HepG2 (cell line): Measurements from ENCODE around the gene C1R. TPM values are rescaled to one million over a fixed set of nuclear protein-coding genes. Genes with fewer than 3 reads are reported as not detected.

Source experiments
- ATAC-seq: fragments of 200-7000 bp; cut with Tn5 transposase; 3 replicates; pipeline ENCODE4 v1.9.1; 2020; ENCODE audit warnings: mild to moderate bottlenecking, moderate library complexity
- BruUV-seq: library from RNA; stranded (reverse); fragments of 400-500 nt; replicated peaks from 2 replicates; lab custom pipeline; 2021; lab: Mats Ljungman, UMichigan
- CTCF ChIA-PET: fragments of 300-600 bp; formaldehyde crosslinking; extraction: SDS; loops from one replicate; lab custom pipeline; 2021; ENCODE audit warnings: low total read pairs, inconsistent platforms, low intra/inter-chr PET ratio; lab: Yijun Ruan, JAX
- POLR2A ChIA-PET: fragments of 350-600 bp; sonication (Branson Sonifier 250); formaldehyde crosslinking; loops from one replicate; lab custom pipeline; 2020; ENCODE audit warnings: antibody characterized with exemption, inconsistent platforms; lab: Yijun Ruan, JAX
- DNase-seq: peaks from one replicate; pipeline ENCODE4 v3.0.0-alpha.2; 2015; ENCODE audit warnings: low spot score
- FAIRE-seq: peaks from 3 replicates; lab custom pipeline; 2011; peaks lifted over from hg19 to GRCh38; lab: Jason Lieb, UNC
- H2AFZ ChIP-seq: one replicate; pipeline ENCODE4 v1.6.1; 2011; ENCODE audit warnings: low read length, inconsistent platforms
- H3K27ac ChIP-seq: fragments of 300-600 bp; 3 replicates; pipeline ENCODE4 v1.8.0; 2011; ENCODE audit warnings: mixed run types, mild to moderate bottlenecking, mixed read lengths, low read length, inconsistent platforms; ENCODE audit not compliant: insufficient read depth; ENCODE audit errors: extremely low read length
- H3K27me3 ChIP-seq, 2 experiments: fragments of 200-600 bp in 1 of 2; 2 replicates in 1 of 2; 3 replicates in 1 of 2; pipeline versions ENCODE4 v1.6.0 to v1.8.0; 2011; ENCODE audit warnings: low read length in 2 of 2, mild to moderate bottlenecking in 2 of 2, moderate library complexity in 2 of 2, inconsistent platforms in 1 of 2; ENCODE audit not compliant: insufficient read depth in 2 of 2, control insufficient read depth in 1 of 2
- H3K36me3 ChIP-seq, 2 experiments: fragments of 200-600 bp in 1 of 2; replicated peaks in 1 of 2; 2 replicates in 1 of 2; 3 replicates in 1 of 2; pipeline versions ENCODE4 v1.5.1 to v1.8.0; 2011; ENCODE audit warnings: low read length in 2 of 2, inconsistent platforms in 1 of 2; ENCODE audit not compliant: insufficient read depth in 2 of 2, control insufficient read depth in 1 of 2
- H3K4me1 ChIP-seq: 2 replicates; pipeline ENCODE4 v1.5.1; 2012; ENCODE audit warnings: low read length, inconsistent platforms; ENCODE audit not compliant: insufficient read depth
- H3K4me2 ChIP-seq: 2 replicates; pipeline ENCODE4 v1.6.0; 2011; ENCODE audit warnings: low read depth, low read length, inconsistent platforms
- H3K4me3 ChIP-seq, 3 experiments: fragments of 200-600 bp in 1 of 3; sonication (generic), shearing (Covaris generic) in 1 of 3; replicated peaks in 1 of 3; 2 replicates each; pipeline ENCODE4 v1.5.1; 2011 to 2016; ENCODE audit warnings: low read length in 3 of 3, inconsistent platforms in 2 of 3, low read depth in 2 of 3, mild to moderate bottlenecking in 2 of 3, control low read depth in 1 of 3, mixed read lengths in 1 of 3; ENCODE audit not compliant: insufficient read depth in 1 of 3
- H3K79me2 ChIP-seq: one replicate; pipeline ENCODE4 v1.6.1; 2011; ENCODE audit warnings: low read length, inconsistent platforms; ENCODE audit not compliant: insufficient read depth
- H3K9ac ChIP-seq: 2 replicates; pipeline ENCODE4 v1.6.0; 2011; ENCODE audit warnings: mild to moderate bottlenecking, low read depth, low read length, inconsistent platforms; ENCODE audit not compliant: insufficient read depth
- H3K9me3 ChIP-seq: 2 replicates; pipeline ENCODE4 v1.5.1; 2012; ENCODE audit warnings: mild to moderate bottlenecking, low read length
- H4K20me1 ChIP-seq: 2 replicates; pipeline ENCODE4 v1.6.0; 2011; ENCODE audit warnings: inconsistent platforms, mild to moderate bottlenecking, low read length, moderate library complexity; ENCODE audit not compliant: insufficient read depth
- BRCA1 ChIP-seq: sonication (generic); formaldehyde crosslinking; IDR thresholded peaks from 2 replicates; pipeline ENCODE4 v1.4.0; 2020; ENCODE audit warnings: missing genetic modification reagents
- GMEB1 ChIP-seq: sonication (generic); formaldehyde crosslinking; IDR thresholded peaks from 2 replicates; pipeline ENCODE4 v1.5.1; 2020; ENCODE audit warnings: missing genetic modification reagents, mild to moderate bottlenecking, borderline replicate concordance
- KDM5A ChIP-seq: fragments of 200-600 bp; sonication (generic); IDR thresholded peaks from 2 replicates; pipeline ENCODE4 v1.7.0; 2018; ENCODE audit warnings: antibody characterized with exemption, mild to moderate bottlenecking, low read length, borderline replicate concordance
- KLF12 ChIP-seq: sonication (generic); formaldehyde crosslinking; IDR thresholded peaks from 2 replicates; pipeline ENCODE4 v1.4.0; 2020; ENCODE audit warnings: missing genetic modification reagents, borderline replicate concordance
- POLR2AphosphoS5 ChIP-seq: IDR thresholded peaks from 2 replicates; pipeline ENCODE4 v1.6.1; 2012; ENCODE audit warnings: low read depth, low read length
- PTBP1 ChIP-seq: fragments of 200-400 bp; formaldehyde crosslinking; IDR thresholded peaks from 2 replicates; pipeline ENCODE4 v1.6.1; 2018; ENCODE audit warnings: low read length, low read depth; ENCODE audit not compliant: poor library complexity, severe bottlenecking
- RXRB ChIP-seq: IDR thresholded peaks from 2 replicates; pipeline ENCODE4 v1.6.1; 2016; ENCODE audit warnings: borderline replicate concordance, missing genetic modification reagents, missing compliant biosample characterization
- ZNF292 ChIP-seq: sonication (generic); formaldehyde crosslinking; IDR thresholded peaks from 2 replicates; pipeline ENCODE4 v1.8.1; 2022; ENCODE audit warnings: mild to moderate bottlenecking, low read depth, missing genetic modification reagents, borderline replicate concordance
- ZNF646 ChIP-seq: sonication (generic); formaldehyde crosslinking; IDR thresholded peaks from 2 replicates; pipeline ENCODE4 v1.9.0; 2021; ENCODE audit warnings: mild to moderate bottlenecking, missing genetic modification reagents
- WGBS: methylation state at CpG from one replicate; pipeline ENCODE4 v1.1.6; 2017; ENCODE audit warnings: low lambda C conversion rate; 5-methylcytosine and 5-hydroxymethylcytosine counted together
- in situ Hi-C: cut with HindIII; loops from 2 replicates; pipeline ENCODE4 v1.10.0; 2017; ENCODE audit warnings: low pct_unique_long_range_greater_than_20kb; ENCODE audit not compliant: extremely low pct_ligation_motif_present
- intact Hi-C: fragments of 100-400 bp; cut with micrococcal nuclease; formaldehyde crosslinking; loops from one replicate; pipeline ENCODE4 v1.10.0; 2022; ENCODE audit not compliant: unreplicated experiment
- polyA plus RNA-seq, 8 experiments: library from polyadenylated mRNA; depleted of rRNA in 3 of 8; stranded (reverse) in 7 of 8; unstranded in 1 of 8; fragments of >200 nt; fragmentation: Illumina TruSeq in 4 of 8; extraction: Trizol in 4 of 8; gene quantifications; 2 replicates each; pipeline versions ENCODE4 v1.2.1 to v1.2.3, GENCODE V29; 2011 to 2016; ENCODE audit warnings: low read depth in 4 of 8, missing spikeins in 1 of 8, mixed read lengths in 1 of 8; ENCODE audit not compliant: insufficient read depth in 1 of 8
- total RNA-seq, 5 experiments: library from RNA; depleted of rRNA; stranded (reverse); fragments of >200 nt; fragmentation: Illumina TruSeq; extraction: Trizol; gene quantifications; 2 replicates each; pipeline ENCODE4 v1.2.3, GENCODE V29; 2016; ENCODE audit warnings: low read depth in 1 of 5
- TF ChIP-seq, protein P1 (sequence below): sonication (generic); formaldehyde crosslinking; IDR thresholded peaks from 2 replicates; pipeline ENCODE4 v1.4.0; 2020; ENCODE audit warnings: missing genetic modification reagents
- TF ChIP-seq, protein P2 (sequence below): sonication (generic); formaldehyde crosslinking; IDR thresholded peaks from 2 replicates; pipeline ENCODE4 v1.4.0; 2020; ENCODE audit warnings: mild to moderate bottlenecking, missing genetic modification reagents

The C1R gene
- total and polyA plus RNA-seq, 2 of the 13 experiments (the other 11 are each of a cell fraction or from before 2014, with no cell fraction given), result 3.5 to 6.5 TPM

DNA sequence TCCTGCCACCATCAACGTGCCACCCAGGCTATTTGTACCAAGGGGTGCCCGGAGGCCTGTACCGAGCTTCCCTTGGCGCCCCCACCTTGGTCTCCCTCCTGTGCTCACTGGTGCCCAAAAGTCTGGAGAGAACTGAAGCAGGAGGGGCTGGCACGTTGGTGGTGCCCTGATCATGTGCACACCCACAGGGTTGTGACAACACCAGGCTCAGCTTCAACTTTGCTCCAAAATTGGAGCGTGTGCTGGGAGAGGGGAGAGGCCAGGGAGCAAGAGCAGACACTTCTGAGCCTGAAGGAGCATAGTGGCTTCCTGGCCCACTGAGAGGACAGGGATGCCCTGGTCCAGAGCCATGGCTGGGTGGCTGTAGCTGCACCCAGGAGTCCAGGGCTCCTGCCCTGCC lies 60.9 kb downstream of the C1R start:
- Histone ChIP-seq H3K9ac (no peak overlapping the region), H3K9me3 (no peaks in the 10 kb centered on the region), H3K4me3 (no peak overlapping the region), H3K4me1 (peaks cover 3% of the 10 kb centered on the region; the same call in 1 of the 2 replicates), H3K27ac (no peak overlapping the region), H3K27me3 (no peaks in the 10 kb centered on the region), H3K4me2 (no peak overlapping the region), H4K20me1 (no peaks in the 10 kb centered on the region), H2AFZ (no peak overlapping the region), H3K79me2 (no peaks in the 10 kb centered on the region), H3K36me3 (no peaks in the 10 kb centered on the region)
- BruUV-seq, result no TSS peak
- TF ChIP-seq, protein P1, sequence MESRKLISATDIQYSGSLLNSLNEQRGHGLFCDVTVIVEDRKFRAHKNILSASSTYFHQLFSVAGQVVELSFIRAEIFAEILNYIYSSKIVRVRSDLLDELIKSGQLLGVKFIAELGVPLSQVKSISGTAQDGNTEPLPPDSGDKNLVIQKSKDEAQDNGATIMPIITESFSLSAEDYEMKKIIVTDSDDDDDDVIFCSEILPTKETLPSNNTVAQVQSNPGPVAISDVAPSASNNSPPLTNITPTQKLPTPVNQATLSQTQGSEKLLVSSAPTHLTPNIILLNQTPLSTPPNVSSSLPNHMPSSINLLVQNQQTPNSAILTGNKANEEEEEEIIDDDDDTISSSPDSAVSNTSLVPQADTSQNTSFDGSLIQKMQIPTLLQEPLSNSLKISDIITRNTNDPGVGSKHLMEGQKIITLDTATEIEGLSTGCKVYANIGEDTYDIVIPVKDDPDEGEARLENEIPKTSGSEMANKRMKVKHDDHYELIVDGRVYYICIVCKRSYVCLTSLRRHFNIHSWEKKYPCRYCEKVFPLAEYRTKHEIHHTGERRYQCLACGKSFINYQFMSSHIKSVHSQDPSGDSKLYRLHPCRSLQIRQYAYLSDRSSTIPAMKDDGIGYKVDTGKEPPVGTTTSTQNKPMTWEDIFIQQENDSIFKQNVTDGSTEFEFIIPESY (CRISPR knock-in tag), result no peak
- TF ChIP-seq POLR2AphosphoS5, result no peak
- no peak for TF ChIP-seq PTBP1
- no peak for TF ChIP-seq BRCA1 (CRISPR knock-in tag)
- TF ChIP-seq, protein P2, sequence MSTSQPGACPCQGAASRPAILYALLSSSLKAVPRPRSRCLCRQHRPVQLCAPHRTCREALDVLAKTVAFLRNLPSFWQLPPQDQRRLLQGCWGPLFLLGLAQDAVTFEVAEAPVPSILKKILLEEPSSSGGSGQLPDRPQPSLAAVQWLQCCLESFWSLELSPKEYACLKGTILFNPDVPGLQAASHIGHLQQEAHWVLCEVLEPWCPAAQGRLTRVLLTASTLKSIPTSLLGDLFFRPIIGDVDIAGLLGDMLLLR, result no peak
- TF ChIP-seq KDM5A, result no peak
- TF ChIP-seq RXRB (CRISPR knock-in tag), result no peak
- TF ChIP-seq KLF12 (CRISPR knock-in tag), result no peak
- no peak for TF ChIP-seq GMEB1 (CRISPR knock-in tag)
- no peak for TF ChIP-seq ZNF646
- no peak for TF ChIP-seq ZNF292 (CRISPR knock-in tag)
- DNase-seq (no peak), ATAC-seq (no peak), FAIRE-seq (no peak)
- in situ Hi-C loops (no loop called here), intact Hi-C loops (no loop called here)
- ChIA-PET POLR2A (no interaction called here), CTCF (no interaction called here)
- 31% methylated on average over 2 of the region's 6 CpGs for WGBS
